K562 (cell line): ENCODE data around the gene ESPN. TPM values are rescaled to one million over a fixed set of nuclear protein-coding genes. Genes with fewer than 3 reads are reported as not detected.

Source experiments
- CCNT2 ChIP-seq: IDR thresholded peaks from 2 replicates; pipeline ENCODE4 v1.6.1; 2011; ENCODE audit warnings: borderline replicate concordance, low read depth, mild to moderate bottlenecking, moderate library complexity, mixed read lengths, low read length; ENCODE audit not compliant: insufficient read length; ENCODE audit errors: extremely low read depth
- CREB1 ChIP-seq, 2 experiments: sonication (generic) in 1 of 2; formaldehyde crosslinking in 1 of 2; IDR thresholded peaks; 2 replicates each; pipeline versions ENCODE4 v1.6.1 to v1.8.0; 2012 to 2022; ENCODE audit warnings: inconsistent platforms in 1 of 2, mild to moderate bottlenecking in 1 of 2, missing genetic modification reagents in 1 of 2, moderate library complexity in 1 of 2
- DACH1 ChIP-seq: fragments of 450-650 bp; IDR thresholded peaks from 2 replicates; pipeline ENCODE4 v1.6.1; 2018; ENCODE audit not compliant: partially characterized antibody
- EZH2 ChIP-seq: IDR thresholded peaks from 2 replicates; pipeline ENCODE4 v1.6.1; 2012; ENCODE audit warnings: low read depth, mild to moderate bottlenecking, inconsistent platforms, low read length, borderline replicate concordance
- FOXJ3 ChIP-seq: sonication (generic); formaldehyde crosslinking; IDR thresholded peaks from 2 replicates; pipeline ENCODE4 v1.4.0; 2020; ENCODE audit warnings: mild to moderate bottlenecking, missing genetic modification reagents
- HMG20B ChIP-seq: fragments of 250-450 bp; sonication (Bioruptor Pico); IDR thresholded peaks from 2 replicates; pipeline ENCODE4 v1.5.0; 2021; ENCODE audit warnings: mild to moderate bottlenecking
- JUNB ChIP-seq: fragments of 450-650 bp; formaldehyde crosslinking; conservative IDR thresholded peaks from 2 replicates; pipeline ENCODE4 v1.4.0; 2020; ENCODE audit warnings: mild to moderate bottlenecking
- KHSRP ChIP-seq: fragments of 450-650 bp; IDR thresholded peaks from 2 replicates; pipeline ENCODE4 v1.6.1; 2017
- KLF13 ChIP-seq: fragments of 450-650 bp; IDR thresholded peaks from 2 replicates; pipeline ENCODE4 v1.6.1; 2016; ENCODE audit warnings: missing genetic modification characterization, low read depth, mild to moderate bottlenecking, missing compliant biosample characterization, moderate library complexity, borderline replicate concordance
- NBN ChIP-seq: fragments of 450-650 bp; IDR thresholded peaks from 2 replicates; pipeline ENCODE4 v1.6.1; 2016; ENCODE audit warnings: low read depth, mild to moderate bottlenecking
- POU5F1 ChIP-seq: fragments of 150-350 bp; IDR thresholded peaks from 2 replicates; pipeline ENCODE4 v1.6.1; 2014; ENCODE audit warnings: borderline replicate concordance, low read length, low read depth, mild to moderate bottlenecking; ENCODE audit not compliant: partially characterized antibody
- PPARD ChIP-seq: fragments of 250-450 bp; sonication (Bioruptor Pico); IDR thresholded peaks from 2 replicates; pipeline ENCODE4 v1.8.0; 2022; ENCODE audit warnings: inconsistent platforms, mild to moderate bottlenecking, moderate library complexity
- TAL1 ChIP-seq: fragments of 450-650 bp; IDR thresholded peaks from 2 replicates; pipeline ENCODE4 v1.6.1; 2016; ENCODE audit warnings: mild to moderate bottlenecking
- TEAD4 ChIP-seq, 2 experiments: sonication (generic) in 1 of 2; formaldehyde crosslinking in 1 of 2; IDR thresholded peaks; 2 replicates each; pipeline versions ENCODE4 v1.6.1 to v1.8.0; 2012 to 2022; ENCODE audit warnings: borderline replicate concordance in 1 of 2, inconsistent platforms in 1 of 2, low read length in 1 of 2, mild to moderate bottlenecking in 1 of 2, missing genetic modification reagents in 1 of 2
- ZNF274 ChIP-seq: IDR thresholded peaks from 2 replicates; pipeline ENCODE4 v1.6.1; 2011; ENCODE audit warnings: low read depth, mild to moderate bottlenecking, low read length, moderate library complexity, borderline replicate concordance
- polyA plus RNA-seq, 8 experiments: library from polyadenylated mRNA; depleted of rRNA in 4 of 8; stranded (reverse) in 5 of 8; unstranded in 3 of 8; fragments of >200 nt; fragmentation: Nextera tagmentation in 2 of 8; fragmentation: Illumina TruSeq in 1 of 8; extraction: Ambion mirVana in 2 of 8; extraction: Trizol in 1 of 8; gene quantifications; 2 replicates each; pipeline versions ENCODE4 v1.2.1 to v1.2.3, GENCODE V29; 2011 to 2014; ENCODE audit warnings: inconsistent platforms in 1 of 8, missing spikeins in 1 of 8
- total RNA-seq, 7 experiments: library from RNA; depleted of rRNA in 6 of 7; stranded (reverse); fragments of >200 nt in 6 of 7; fragmentation: Illumina TruSeq in 2 of 7; extraction: Trizol in 2 of 7; gene quantifications; 2 replicates each; pipeline versions ENCODE4 v1.2.1 to v1.2.3, GENCODE V29; 2011 to 2021; ENCODE audit warnings: low replicate concordance in 1 of 7
- TF ChIP-seq, protein P1 (sequence below): fragments of 450-650 bp; IDR thresholded peaks from 2 replicates; pipeline ENCODE4 v1.6.1; 2016; ENCODE audit warnings: low read depth, mild to moderate bottlenecking, moderate library complexity
- TF ChIP-seq, protein P2 (sequence below): fragments of 450-650 bp; formaldehyde crosslinking; IDR thresholded peaks from 2 replicates; pipeline ENCODE4 v1.4.0; 2020; ENCODE audit warnings: mild to moderate bottlenecking
- TF ChIP-seq, protein P3 (sequence below): sonication (generic); formaldehyde crosslinking; IDR thresholded peaks from 2 replicates; pipeline ENCODE4 v1.8.1; 2023; ENCODE audit warnings: mild to moderate bottlenecking, missing genetic modification reagents

ESPN gene
- total and polyA plus RNA-seq, 9 of the 15 experiments (the other 6 are each of a cell fraction or from before 2014, with no cell fraction given) = 0.07 to 1.2 (median 0.45) TPM; not detected in 3

DNA sequence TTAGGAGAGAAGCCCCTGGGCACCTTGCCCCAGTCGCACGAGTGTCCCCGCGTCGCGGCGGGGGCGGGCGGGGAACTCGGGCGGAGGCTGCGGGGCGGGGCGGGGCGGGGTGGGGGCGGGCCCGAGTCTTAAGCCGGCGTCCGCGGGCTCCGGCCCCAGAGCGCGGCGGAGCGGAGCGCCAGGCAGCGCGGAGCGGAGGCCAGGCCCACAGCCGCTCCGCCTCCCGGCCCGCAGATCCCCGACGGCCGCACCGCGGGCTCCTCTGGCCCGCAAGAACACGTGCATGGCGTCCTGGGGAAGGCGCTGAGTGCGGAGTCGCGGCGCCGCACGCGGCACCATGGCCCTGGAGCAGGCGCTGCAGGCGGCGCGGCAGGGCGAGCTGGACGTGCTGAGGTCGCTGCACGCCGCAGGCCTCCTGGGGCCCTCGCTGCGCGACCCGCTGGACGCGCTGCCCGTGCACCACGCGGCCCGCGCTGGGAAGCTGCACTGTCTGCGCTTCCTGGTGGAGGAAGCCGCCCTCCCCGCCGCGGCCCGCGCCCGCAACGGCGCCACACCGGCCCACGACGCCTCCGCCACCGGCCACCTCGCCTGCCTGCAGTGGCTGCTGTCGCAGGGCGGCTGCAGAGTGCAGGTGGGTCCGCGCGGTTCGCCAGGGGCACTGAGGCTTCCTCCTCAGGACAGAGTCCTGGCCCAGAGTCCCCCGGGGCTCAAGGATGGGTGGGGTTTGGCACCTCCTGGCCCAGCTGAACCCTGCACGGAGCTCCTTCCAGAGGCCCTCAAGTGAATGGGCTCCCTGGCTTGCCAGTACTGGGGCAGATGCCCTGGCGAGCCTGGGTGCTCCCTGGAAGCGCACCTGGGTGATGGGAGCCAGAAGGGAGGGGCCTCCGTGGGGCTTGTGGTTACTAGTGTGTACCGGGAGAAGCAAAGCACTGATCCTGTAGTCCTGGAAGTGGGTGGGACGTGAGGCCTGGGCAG, at the start of gene ESPN (continued):
- TF ChIP-seq CCNT2 = peak; percentile 60
- TF ChIP-seq CREB1 (IDR thresholded peaks at IDR 0.05) = no peak
- TF ChIP-seq CREB1 (CRISPR knock-in tag; IDR thresholded peaks at IDR 0.05) = 0 out of 2 replicates have a peak, but pooled peaks have one; percentile 31
- TF ChIP-seq, protein P1, sequence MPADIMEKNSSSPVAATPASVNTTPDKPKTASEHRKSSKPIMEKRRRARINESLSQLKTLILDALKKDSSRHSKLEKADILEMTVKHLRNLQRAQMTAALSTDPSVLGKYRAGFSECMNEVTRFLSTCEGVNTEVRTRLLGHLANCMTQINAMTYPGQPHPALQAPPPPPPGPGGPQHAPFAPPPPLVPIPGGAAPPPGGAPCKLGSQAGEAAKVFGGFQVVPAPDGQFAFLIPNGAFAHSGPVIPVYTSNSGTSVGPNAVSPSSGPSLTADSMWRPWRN = no peak
- no peak for TF ChIP-seq NBN
- no peak for TF ChIP-seq TAL1
- no peak for TF ChIP-seq PPARD (CRISPR knock-in tag)
- no peak for TF ChIP-seq EZH2
- TF ChIP-seq, protein P2, sequence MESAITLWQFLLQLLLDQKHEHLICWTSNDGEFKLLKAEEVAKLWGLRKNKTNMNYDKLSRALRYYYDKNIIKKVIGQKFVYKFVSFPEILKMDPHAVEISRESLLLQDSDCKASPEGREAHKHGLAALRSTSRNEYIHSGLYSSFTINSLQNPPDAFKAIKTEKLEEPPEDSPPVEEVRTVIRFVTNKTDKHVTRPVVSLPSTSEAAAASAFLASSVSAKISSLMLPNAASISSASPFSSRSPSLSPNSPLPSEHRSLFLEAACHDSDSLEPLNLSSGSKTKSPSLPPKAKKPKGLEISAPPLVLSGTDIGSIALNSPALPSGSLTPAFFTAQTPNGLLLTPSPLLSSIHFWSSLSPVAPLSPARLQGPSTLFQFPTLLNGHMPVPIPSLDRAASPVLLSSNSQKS (CRISPR knock-in tag) = no peak
- TF ChIP-seq HMG20B = no peak
- no peak for TF ChIP-seq KHSRP
- TF ChIP-seq POU5F1 = no peak
- TF ChIP-seq KLF13 = no peak
- no peak for TF ChIP-seq ZNF274
- TF ChIP-seq DACH1 = no peak
- TF ChIP-seq TEAD4 (IDR thresholded peaks at IDR 0.05; ENCODE audit: low read length) = no peak
- TF ChIP-seq TEAD4 (CRISPR knock-in tag; IDR thresholded peaks at IDR 0.05; ENCODE audit: borderline replicate concordance) = no peak
- no peak for TF ChIP-seq FOXJ3 (CRISPR knock-in tag)
- TF ChIP-seq JUNB (CRISPR knock-in tag) = no peak
- TF ChIP-seq, protein P3, sequence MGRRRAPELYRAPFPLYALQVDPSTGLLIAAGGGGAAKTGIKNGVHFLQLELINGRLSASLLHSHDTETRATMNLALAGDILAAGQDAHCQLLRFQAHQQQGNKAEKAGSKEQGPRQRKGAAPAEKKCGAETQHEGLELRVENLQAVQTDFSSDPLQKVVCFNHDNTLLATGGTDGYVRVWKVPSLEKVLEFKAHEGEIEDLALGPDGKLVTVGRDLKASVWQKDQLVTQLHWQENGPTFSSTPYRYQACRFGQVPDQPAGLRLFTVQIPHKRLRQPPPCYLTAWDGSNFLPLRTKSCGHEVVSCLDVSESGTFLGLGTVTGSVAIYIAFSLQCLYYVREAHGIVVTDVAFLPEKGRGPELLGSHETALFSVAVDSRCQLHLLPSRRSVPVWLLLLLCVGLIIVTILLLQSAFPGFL (CRISPR knock-in tag) = no peak
